ENCODE results near the gene FLOT2. TPM values are rescaled to one million over a fixed set of nuclear protein-coding genes. Genes with fewer than 3 reads are reported as not detected.

FLOT2 gene
- total and polyA plus RNA-seq, 2 of the 8 experiments (the other 6 are each of a cell fraction or from before 2014, with no cell fraction given) = 116 to 189 TPM

DNA sequence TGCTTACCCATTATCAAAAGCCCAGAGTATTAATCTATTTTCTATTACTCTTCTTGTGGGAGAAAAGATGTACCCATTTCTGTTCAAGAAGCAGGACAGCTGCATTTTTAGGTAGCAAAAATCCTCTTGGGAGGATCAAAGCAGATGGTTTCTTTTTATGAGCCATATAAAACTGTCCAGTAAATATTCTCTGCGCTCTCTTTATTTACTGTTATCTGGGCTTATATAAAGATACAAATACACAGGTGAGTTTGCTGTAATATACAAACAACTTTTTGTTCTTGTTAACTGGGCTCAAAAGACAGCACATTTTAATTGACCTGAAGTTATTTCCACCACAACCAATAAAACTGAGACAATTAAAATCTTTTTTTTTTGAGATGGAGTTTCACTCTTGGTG, 43.7 kb upstream of the FLOT2 start (continued):
- TF ChIP-seq YY1 (IDR thresholded peaks at IDR 0.05; ENCODE audit: low read depth, low read length) (no peak), JUND (IDR thresholded peaks at IDR 0.05; ENCODE audit: low read length) (no peak), RAD21 (IDR thresholded peaks at IDR 0.05 in 1 of 2, conservative IDR thresholded peaks at IDR 0.05 in 1 of 2; ENCODE audit: low read depth in 2 of 2, low read length in 2 of 2) (no peak), RXRA (IDR thresholded peaks at IDR 0.05; ENCODE audit: insufficient read depth, low read depth, low read length) (no peak), CHD2 (IDR thresholded peaks at IDR 0.05; ENCODE audit: low read length) (no peak)

Data from H1 (cell line).